GM23338 (cell line): ENCODE results near the gene CXADR. TPM values are rescaled to one million over a fixed set of nuclear protein-coding genes. Genes with fewer than 3 reads are reported as not detected.
A peak's percentile ranks its signal among the peaks of the same experiment; 100 is the strongest.

ENCODE experiments used
- ATAC-seq: fragments of 200-7000 bp; cut with Tn5 transposase; 3 replicates; pipeline ENCODE4 v1.9.1; 2020
- DNase-seq: peaks from one replicate; pipeline ENCODE4 v3.0.0-alpha.2; 2015; ENCODE audit warnings: low spot score
- H2AFZ ChIP-seq: fragments of 200-600 bp; sonication (generic); 2 replicates; pipeline ENCODE4 v1.8.0; 2016; ENCODE audit warnings: antibody characterized with exemption, mild to moderate bottlenecking, moderate library complexity
- H3F3A ChIP-seq: fragments of 200-600 bp; sonication (generic); replicated peaks from 2 replicates; pipeline ENCODE4 v1.8.0; 2017; ENCODE audit warnings: antibody characterized with exemption, mixed run types, low read depth
- H3K27ac ChIP-seq: fragments of 200-600 bp; sonication (generic); 2 replicates; pipeline ENCODE4 v1.6.1; 2016; ENCODE audit warnings: low read depth
- H3K27me3 ChIP-seq: fragments of 200-600 bp; sonication (generic); 2 replicates; pipeline ENCODE4 v1.8.0; 2016; ENCODE audit warnings: mild to moderate bottlenecking, mixed run types, moderate library complexity; ENCODE audit not compliant: insufficient read depth
- H3K36me3 ChIP-seq: fragments of 200-600 bp; sonication (generic); 2 replicates; pipeline ENCODE4 v1.8.0; 2016; ENCODE audit warnings: mild to moderate bottlenecking; ENCODE audit not compliant: insufficient read depth
- H3K4me1 ChIP-seq: fragments of 200-600 bp; sonication (generic); 2 replicates; pipeline ENCODE4 v1.8.0; 2016; ENCODE audit warnings: mild to moderate bottlenecking, moderate library complexity; ENCODE audit not compliant: insufficient read depth
- H3K4me2 ChIP-seq: fragments of 200-600 bp; sonication (generic); 2 replicates; pipeline ENCODE4 v1.7.1; 2017; ENCODE audit warnings: mixed run types
- H3K4me3 ChIP-seq: fragments of 200-600 bp; sonication (generic); 2 replicates; pipeline ENCODE4 v1.6.1; 2016; ENCODE audit warnings: mixed run types
- H3K79me2 ChIP-seq: fragments of 200-600 bp; sonication (generic); replicated peaks from 2 replicates; pipeline ENCODE4 v1.8.0; 2017; ENCODE audit warnings: mild to moderate bottlenecking; ENCODE audit not compliant: insufficient read depth
- H3K9me2 ChIP-seq: fragments of 200-600 bp; sonication (generic); 2 replicates; pipeline ENCODE4 v1.8.0; 2017; ENCODE audit not compliant: insufficient read depth
- H4K20me1 ChIP-seq: fragments of 200-600 bp; sonication (generic); replicated peaks from 2 replicates; pipeline ENCODE4 v1.8.0; 2017; ENCODE audit warnings: mild to moderate bottlenecking; ENCODE audit not compliant: insufficient read depth
- H3K27ac Mint-ChIP-seq: 2 replicates; pipeline ENCODE4 v1.8.0; 2020; ENCODE audit warnings: inconsistent platforms, mild to moderate bottlenecking, moderate library complexity, mixed read lengths
- H3K27me3 Mint-ChIP-seq: 3 replicates; pipeline ENCODE4 v1.8.0; 2022; ENCODE audit warnings: low read depth, mild to moderate bottlenecking, moderate library complexity, mixed read lengths, inconsistent platforms; ENCODE audit not compliant: insufficient read depth, poor library complexity
- H3K36me3 Mint-ChIP-seq: 3 replicates; pipeline ENCODE4 v1.8.0; 2021; ENCODE audit warnings: low read depth, mild to moderate bottlenecking, inconsistent platforms, moderate library complexity, mixed read lengths
- H3K4me1 Mint-ChIP-seq: 3 replicates; pipeline ENCODE4 v1.8.0; 2020; ENCODE audit warnings: mild to moderate bottlenecking, inconsistent platforms, mixed read lengths
- H3K4me3 Mint-ChIP-seq: 3 replicates; pipeline ENCODE4 v1.8.0; 2021; ENCODE audit warnings: moderate library complexity, mild to moderate bottlenecking, inconsistent platforms, mixed read lengths
- H3K9me3 Mint-ChIP-seq: 3 replicates; pipeline ENCODE4 v1.8.0; 2020; ENCODE audit warnings: moderate library complexity, mild to moderate bottlenecking, inconsistent platforms, mixed read lengths
- CREB1 ChIP-seq: fragments of 250-450 bp; sonication (Bioruptor Pico); IDR thresholded peaks from 2 replicates; pipeline ENCODE4 v1.5.0; 2020; ENCODE audit warnings: low read depth, mild to moderate bottlenecking, moderate library complexity
- ETS1 ChIP-seq: IDR thresholded peaks from 2 replicates; pipeline ENCODE4 v1.6.1; 2016; ENCODE audit warnings: antibody characterized with exemption
- EZH2 ChIP-seq: fragments of 200-600 bp; sonication (generic); IDR thresholded peaks from one replicate; pipeline ENCODE4 v1.8.0; 2017; ENCODE audit warnings: antibody characterized with exemption, mild to moderate bottlenecking, low read depth; ENCODE audit not compliant: unreplicated experiment
- EZH2phosphoT487 ChIP-seq: fragments of 200-600 bp; sonication (generic); IDR thresholded peaks from one replicate; pipeline ENCODE4 v1.8.1; 2018; ENCODE audit warnings: antibody characterized with exemption; ENCODE audit not compliant: unreplicated experiment
- NANOG ChIP-seq: IDR thresholded peaks from 2 replicates; pipeline ENCODE4 v1.6.1; 2016; ENCODE audit warnings: antibody characterized with exemption, borderline replicate concordance
- POLR2AphosphoS5 ChIP-seq: IDR thresholded peaks from 2 replicates; pipeline ENCODE4 v1.6.1; 2016; ENCODE audit warnings: antibody characterized with exemption, low read depth
- REST ChIP-seq: IDR thresholded peaks from one replicate; pipeline ENCODE4 v1.6.1; 2018; ENCODE audit warnings: antibody characterized with exemption; ENCODE audit not compliant: unreplicated experiment
- STAT1 ChIP-seq: IDR thresholded peaks from one replicate; pipeline ENCODE4 v1.6.1; 2016; ENCODE audit warnings: antibody characterized with exemption; ENCODE audit not compliant: unreplicated experiment
- ZNF114 ChIP-seq: fragments of 250-450 bp; sonication (Bioruptor Pico); IDR thresholded peaks from 2 replicates; pipeline ENCODE4 v1.5.0; 2020; ENCODE audit warnings: mild to moderate bottlenecking, moderate library complexity
- ZNF331 ChIP-seq: fragments of 250-450 bp; sonication (Bioruptor Pico); IDR thresholded peaks from 2 replicates; pipeline ENCODE4 v1.5.0; 2020; ENCODE audit warnings: low read depth, mild to moderate bottlenecking, moderate library complexity
- polyA plus RNA-seq: library from polyadenylated mRNA; unstranded; fragments of >200 nt; fragmentation: Nextera tagmentation; extraction: Ambion mirVana; gene quantifications from 2 replicates; pipeline ENCODE4 v1.2.1, GENCODE V29; 2016
- total RNA-seq: library from RNA; depleted of rRNA; stranded (reverse); fragments of >200 nt; shearing (Covaris generic); gene quantifications from 2 replicates; pipeline ENCODE4 v1.2.3, GENCODE V29; 2014
- TF ChIP-seq, protein P1 (sequence below): fragments of 250-450 bp; sonication (Bioruptor Pico); IDR thresholded peaks from 2 replicates; pipeline ENCODE4 v1.5.0; 2020; ENCODE audit warnings: mild to moderate bottlenecking, moderate library complexity

CXADR gene
- total and polyA plus RNA-seq, 2 experiments from 2014 or later: 126 to 207 TPM

GRCh38 chr21:17545007-17545406 is 32.2 kb downstream of the CXADR start:
- H3K4me1 ChIP-seq: peaks cover 37% of the 10 kb centered on the region
- H3K4me3 ChIP-seq: no peak overlapping the region
- no peak overlapping the region for H3K27ac ChIP-seq
- peaks cover 10% of the 10 kb centered on the region for H3K27me3 Mint-ChIP-seq
- H3K79me2 ChIP-seq: peaks cover 100% of the 10 kb centered on the region
- DNase-seq (no peak), ATAC-seq (no peak)
- TF ChIP-seq NANOG: no peak
- TF ChIP-seq ETS1: no peak
- TF ChIP-seq STAT1: no peak
- no peak for TF ChIP-seq EZH2phosphoT487
- TF ChIP-seq, protein P1, sequence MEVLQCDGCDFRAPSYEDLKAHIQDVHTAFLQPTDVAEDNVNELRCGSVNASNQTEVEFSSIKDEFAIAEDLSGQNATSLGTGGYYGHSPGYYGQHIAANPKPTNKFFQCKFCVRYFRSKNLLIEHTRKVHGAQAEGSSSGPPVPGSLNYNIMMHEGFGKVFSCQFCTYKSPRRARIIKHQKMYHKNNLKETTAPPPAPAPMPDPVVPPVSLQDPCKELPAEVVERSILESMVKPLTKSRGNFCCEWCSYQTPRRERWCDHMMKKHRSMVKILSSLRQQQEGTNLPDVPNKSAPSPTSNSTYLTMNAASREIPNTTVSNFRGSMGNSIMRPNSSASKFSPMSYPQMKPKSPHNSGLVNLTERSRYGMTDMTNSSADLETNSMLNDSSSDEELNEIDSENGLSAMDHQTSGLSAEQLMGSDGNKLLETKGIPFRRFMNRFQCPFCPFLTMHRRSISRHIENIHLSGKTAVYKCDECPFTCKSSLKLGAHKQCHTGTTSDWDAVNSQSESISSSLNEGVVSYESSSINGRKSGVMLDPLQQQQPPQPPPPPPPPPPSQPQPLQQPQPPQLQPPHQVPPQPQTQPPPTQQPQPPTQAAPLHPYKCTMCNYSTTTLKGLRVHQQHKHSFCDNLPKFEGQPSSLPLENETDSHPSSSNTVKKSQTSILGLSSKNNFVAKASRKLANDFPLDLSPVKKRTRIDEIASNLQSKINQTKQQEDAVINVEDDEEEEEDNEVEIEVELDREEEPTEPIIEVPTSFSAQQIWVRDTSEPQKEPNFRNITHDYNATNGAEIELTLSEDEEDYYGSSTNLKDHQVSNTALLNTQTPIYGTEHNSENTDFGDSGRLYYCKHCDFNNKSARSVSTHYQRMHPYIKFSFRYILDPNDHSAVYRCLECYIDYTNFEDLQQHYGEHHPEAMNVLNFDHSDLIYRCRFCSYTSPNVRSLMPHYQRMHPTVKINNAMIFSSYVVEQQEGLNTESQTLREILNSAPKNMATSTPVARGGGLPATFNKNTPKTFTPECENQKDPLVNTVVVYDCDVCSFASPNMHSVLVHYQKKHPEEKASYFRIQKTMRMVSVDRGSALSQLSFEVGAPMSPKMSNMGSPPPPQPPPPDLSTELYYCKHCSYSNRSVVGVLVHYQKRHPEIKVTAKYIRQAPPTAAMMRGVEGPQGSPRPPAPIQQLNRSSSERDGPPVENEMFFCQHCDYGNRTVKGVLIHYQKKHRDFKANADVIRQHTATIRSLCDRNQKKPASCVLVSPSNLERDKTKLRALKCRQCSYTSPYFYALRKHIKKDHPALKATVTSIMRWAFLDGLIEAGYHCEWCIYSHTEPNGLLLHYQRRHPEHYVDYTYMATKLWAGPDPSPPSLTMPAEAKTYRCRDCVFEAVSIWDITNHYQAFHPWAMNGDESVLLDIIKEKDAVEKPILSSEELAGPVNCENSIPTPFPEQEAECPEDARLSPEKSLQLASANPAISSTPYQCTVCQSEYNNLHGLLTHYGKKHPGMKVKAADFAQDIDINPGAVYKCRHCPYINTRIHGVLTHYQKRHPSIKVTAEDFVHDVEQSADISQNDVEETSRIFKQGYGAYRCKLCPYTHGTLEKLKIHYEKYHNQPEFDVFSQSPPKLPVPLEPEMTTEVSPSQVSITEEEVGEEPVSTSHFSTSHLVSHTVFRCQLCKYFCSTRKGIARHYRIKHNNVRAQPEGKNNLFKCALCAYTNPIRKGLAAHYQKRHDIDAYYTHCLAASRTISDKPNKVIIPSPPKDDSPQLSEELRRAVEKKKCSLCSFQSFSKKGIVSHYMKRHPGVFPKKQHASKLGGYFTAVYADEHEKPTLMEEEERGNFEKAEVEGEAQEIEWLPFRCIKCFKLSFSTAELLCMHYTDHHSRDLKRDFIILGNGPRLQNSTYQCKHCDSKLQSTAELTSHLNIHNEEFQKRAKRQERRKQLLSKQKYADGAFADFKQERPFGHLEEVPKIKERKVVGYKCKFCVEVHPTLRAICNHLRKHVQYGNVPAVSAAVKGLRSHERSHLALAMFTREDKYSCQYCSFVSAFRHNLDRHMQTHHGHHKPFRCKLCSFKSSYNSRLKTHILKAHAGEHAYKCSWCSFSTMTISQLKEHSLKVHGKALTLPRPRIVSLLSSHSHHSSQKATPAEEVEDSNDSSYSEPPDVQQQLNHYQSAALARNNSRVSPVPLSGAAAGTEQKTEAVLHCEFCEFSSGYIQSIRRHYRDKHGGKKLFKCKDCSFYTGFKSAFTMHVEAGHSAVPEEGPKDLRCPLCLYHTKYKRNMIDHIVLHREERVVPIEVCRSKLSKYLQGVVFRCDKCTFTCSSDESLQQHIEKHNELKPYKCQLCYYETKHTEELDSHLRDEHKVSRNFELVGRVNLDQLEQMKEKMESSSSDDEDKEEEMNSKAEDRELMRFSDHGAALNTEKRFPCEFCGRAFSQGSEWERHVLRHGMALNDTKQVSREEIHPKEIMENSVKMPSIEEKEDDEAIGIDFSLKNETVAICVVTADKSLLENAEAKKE (CRISPR knock-in tag): no peak
- no peak overlapping the region for H3K4me3 Mint-ChIP-seq
- H2AFZ ChIP-seq: no peak overlapping the region
- H3K4me1 Mint-ChIP-seq: peaks cover 41% of the 10 kb centered on the region
- peaks cover 65% of the 10 kb centered on the region for H4K20me1 ChIP-seq
- H3K27ac Mint-ChIP-seq: no peak overlapping the region
- peaks cover 17% of the 10 kb centered on the region for H3K36me3 ChIP-seq
- no peaks in the 10 kb centered on the region for H3K9me3 Mint-ChIP-seq
- H3K4me2 ChIP-seq: no peak overlapping the region
- H3F3A ChIP-seq: no peaks in the 10 kb centered on the region
- H3K36me3 Mint-ChIP-seq: peaks cover 44% of the 10 kb centered on the region
- no peaks in the 10 kb centered on the region for H3K9me2 ChIP-seq
- no peaks in the 10 kb centered on the region for H3K27me3 ChIP-seq

GRCh38 chr21:17548262-17548661 is 35.4 kb downstream of the CXADR start:
- Mint-ChIP-seq H3K27me3 (peaks cover 9% of the 10 kb centered on the region), H3K36me3 (peaks cover 61% of the 10 kb centered on the region), H3K27ac (peak overlapping the region; percentile 75; the same call in 1 of the 2 replicates), H3K9me3 (no peaks in the 10 kb centered on the region), H3K4me1 (peaks cover 19% of the 10 kb centered on the region), H3K4me3 (no peak overlapping the region)
- Histone ChIP-seq H3K27ac (no peak overlapping the region), H3K36me3 (peaks cover 21% of the 10 kb centered on the region), H2AFZ (no peak overlapping the region), H4K20me1 (peaks cover 52% of the 10 kb centered on the region), H3K4me2 (no peak overlapping the region), H3F3A (no peaks in the 10 kb centered on the region), H3K4me3 (no peak overlapping the region), H3K4me1 (peaks cover 19% of the 10 kb centered on the region), H3K9me2 (no peaks in the 10 kb centered on the region), H3K27me3 (no peaks in the 10 kb centered on the region), H3K79me2 (peaks cover 100% of the 10 kb centered on the region)
- DNase-seq: no peak
- ATAC-seq: no peak
- TF ChIP-seq CREB1 (CRISPR knock-in tag) (no peak), ZNF114 (CRISPR knock-in tag) (no peak), ZNF331 (CRISPR knock-in tag) (no peak), REST (no peak), POLR2AphosphoS5 (no peak), EZH2 (no peak)
